ENCODE measurements around the gene HLA-B.
"Not testable (repeated sequence)": the region's sequence is repeated elsewhere in the genome, so short reads cannot be mapped to it uniquely, and the experiment has no call there.

Gene HLA-B

GRCh38 chr6:31381666-31382065, 24.7 kb upstream of the HLA-B start:
- no peak for DNase-seq

GRCh38 chr6:31379850-31380249, 22.9 kb upstream of the HLA-B start:
- DNase-seq, result no peak

- DNase-seq, result no peak
Observed at GRCh38 chr6:31378721-31379103, 21.7 kb upstream of the HLA-B start.

- no peak for DNase-seq
Observed at GRCh38 chr6:31378062-31378720, 21.2 kb upstream of the HLA-B start.

- no peak for DNase-seq
Observed at GRCh38 chr6:31377029-31377428, 20.1 kb upstream of the HLA-B start.

- no peak for DNase-seq
Observed at GRCh38 chr6:31375699-31376098, 18.7 kb upstream of the HLA-B start.

GRCh38 chr6:31374118-31374517, 17.1 kb upstream of the HLA-B start:
- not testable (repeated sequence) for DNase-seq

- no peak for DNase-seq
Observed at GRCh38 chr6:31368461-31368860, 11.5 kb upstream of the HLA-B start.

- peak; percentile 79 for DNase-seq
Observed at GRCh38 chr6:31366693-31367470, 9.9 kb upstream of the HLA-B start.

GRCh38 chr6:31365864-31366263, 8.9 kb upstream of the HLA-B start:
- DNase-seq, result no peak

- DNase-seq, result no peak
Observed at GRCh38 chr6:31363811-31364210, 6.8 kb upstream of the HLA-B start.

GRCh38 chr6:31362751-31363150, 5.8 kb upstream of the HLA-B start:
- no peak for DNase-seq

- DNase-seq, result no peak
Observed at GRCh38 chr6:31359581-31359980, 2.6 kb upstream of the HLA-B start.

GRCh38 chr6:31358302-31358701, 1.3 kb upstream of the HLA-B start:
- no peak for DNase-seq

GRCh38 chr6:31357886-31358285, 907 bp upstream of the HLA-B start:
- no peak for DNase-seq

- DNase-seq, result no peak
Observed at GRCh38 chr6:31356216-31356945, 598 bp downstream of the HLA-B start.

- DNase-seq, result no peak
Observed at GRCh38 chr6:31355583-31355948, 1.4 kb downstream of the HLA-B start.

GRCh38 chr6:31354864-31355582, 2.0 kb downstream of the HLA-B start:
- no peak for DNase-seq

GRCh38 chr6:31354158-31354863, 2.7 kb downstream of the HLA-B start:
- no peak for DNase-seq

GRCh38 chr6:31353384-31353945, 3.5 kb downstream of the HLA-B start:
- no peak for DNase-seq

GRCh38 chr6:31352683-31353383, 4.1 kb downstream of the HLA-B start:
- DNase-seq, result no peak

- DNase-seq, result no peak
Observed at GRCh38 chr6:31352310-31352682, 4.7 kb downstream of the HLA-B start.

Data from amniotic stem cell (primary cell).